A549 (cell line): ENCODE data around the gene PAXX. TPM values are rescaled to one million over a fixed set of nuclear protein-coding genes. Genes with fewer than 3 reads are reported as not detected.

Experiments
- ATAC-seq, 2 experiments: fragments of 200-7000 bp in 1 of 2; fragments of >200 bp in 1 of 2; cut with Nextera tagmentation in 1 of 2; cut with Tn5 transposase in 1 of 2; 3 replicates each; pipeline versions ENCODE4 v1.8.0 to v1.9.1; 2018 to 2020; ENCODE audit warnings: mild to moderate bottlenecking in 1 of 2, moderate library complexity in 1 of 2
- CTCF ChIA-PET: fragments of 300-600 bp; sonication (Branson Sonifier 250); formaldehyde crosslinking; extraction: SDS; loops from one replicate; lab custom pipeline; 2021; ENCODE audit warnings: antibody characterized with exemption, inconsistent platforms; lab: Yijun Ruan, JAX
- POLR2A ChIA-PET: fragments of 350-600 bp; formaldehyde crosslinking; extraction: SDS; loops from one replicate; lab custom pipeline; 2021; ENCODE audit warnings: antibody characterized with exemption, inconsistent platforms; lab: Yijun Ruan, JAX
- DNase-seq, 2 experiments: peaks; one replicate each; pipeline versions ENCODE4 v3.0.0 to v3.0.0-alpha.2; 2011 to 2016; ENCODE audit warnings: low read depth in 1 of 2, low spot score in 1 of 2
- FAIRE-seq: peaks from 2 replicates; lab custom pipeline; 2011; peaks lifted over from hg19 to GRCh38; lab: Jason Lieb, UNC
- H3K27ac ChIP-seq, 2 experiments: fragments of >200 bp; sonication (Bioruptor Twin); formaldehyde crosslinking; 3 replicates each; pipeline ENCODE4 v1.5.1; 2016 to 2017
- H3K4me1 ChIP-seq: fragments of >200 bp; sonication (Bioruptor Twin); formaldehyde crosslinking; 3 replicates; pipeline ENCODE4 v1.6.1; 2016
- H3K4me2 ChIP-seq: fragments of >200 bp; sonication (Bioruptor Twin); formaldehyde crosslinking; 3 replicates; pipeline ENCODE4 v1.6.1; 2016
- H3K4me3 ChIP-seq: fragments of >200 bp; sonication (Bioruptor Twin); formaldehyde crosslinking; 3 replicates; pipeline ENCODE4 v1.5.1; 2016
- H3K9me3 ChIP-seq: fragments of >200 bp; sonication (Bioruptor Twin); formaldehyde crosslinking; 3 replicates; pipeline ENCODE4 v1.6.1; 2016
- ATOH8 ChIP-seq: fragments of 250-450 bp; sonication (Bioruptor Pico); IDR thresholded peaks from 2 replicates; pipeline ENCODE4 v1.5.0; 2020; ENCODE audit warnings: low read depth, mild to moderate bottlenecking, moderate library complexity
- BCL3 ChIP-seq: fragments of >200 bp; sonication (Bioruptor Twin); formaldehyde crosslinking; IDR thresholded peaks from 3 replicates; pipeline ENCODE4 v1.6.1; 2016
- BHLHE40 ChIP-seq: IDR thresholded peaks from 2 replicates; pipeline ENCODE4 v1.6.1; 2012; ENCODE audit warnings: low read depth, low read length, inconsistent platforms
- CEBPB ChIP-seq, 2 experiments: fragments of >200 bp in 1 of 2; sonication (Bioruptor Twin) in 1 of 2; formaldehyde crosslinking in 1 of 2; IDR thresholded peaks; 2 replicates each; pipeline ENCODE4 v1.6.1; 2012 to 2016
- CHD2 ChIP-seq: fragments of 150-350 bp; IDR thresholded peaks from 2 replicates; pipeline ENCODE4 v1.6.1; 2014; ENCODE audit warnings: low read length; ENCODE audit not compliant: partially characterized antibody
- E2F6 ChIP-seq: IDR thresholded peaks from 2 replicates; pipeline ENCODE4 v1.6.1; 2012; ENCODE audit warnings: low read depth, borderline replicate concordance
- ELK1 ChIP-seq: fragments of 150-350 bp; IDR thresholded peaks from 2 replicates; pipeline ENCODE4 v1.6.1; 2014; ENCODE audit warnings: low read depth, mild to moderate bottlenecking, low read length
- EP300 ChIP-seq, 2 experiments: fragments of >200 bp; sonication (Bioruptor Twin); formaldehyde crosslinking; IDR thresholded peaks; 2 replicates in 1 of 2; 3 replicates in 1 of 2; pipeline ENCODE4 v1.6.1; 2016 to 2017
- FOSB ChIP-seq: fragments of 250-450 bp; sonication (Bioruptor Pico); IDR thresholded peaks from 2 replicates; pipeline ENCODE4 v1.5.0; 2020; ENCODE audit warnings: mild to moderate bottlenecking, moderate library complexity
- FOXS1 ChIP-seq: fragments of 250-450 bp; sonication (Bioruptor Pico); IDR thresholded peaks from 2 replicates; pipeline ENCODE4 v1.5.0; 2020; ENCODE audit warnings: mild to moderate bottlenecking, moderate library complexity
- GATA3 ChIP-seq: IDR thresholded peaks from 2 replicates; pipeline ENCODE4 v1.6.1; 2012; ENCODE audit warnings: borderline replicate concordance
- HDAC2 ChIP-seq: fragments of 200-600 bp; sonication (generic); IDR thresholded peaks from 2 replicates; pipeline ENCODE4 v1.6.1; 2016
- HEYL ChIP-seq: fragments of 250-450 bp; sonication (Bioruptor Pico); IDR thresholded peaks from 2 replicates; pipeline ENCODE4 v1.8.0; 2021; ENCODE audit warnings: mild to moderate bottlenecking, moderate library complexity
- HOXA7 ChIP-seq: fragments of 250-450 bp; sonication (Bioruptor Pico); IDR thresholded peaks from 2 replicates; pipeline ENCODE4 v1.5.0; 2020; ENCODE audit warnings: mild to moderate bottlenecking, moderate library complexity
- HOXB13 ChIP-seq: fragments of 250-450 bp; sonication (Bioruptor Pico); IDR thresholded peaks from 2 replicates; pipeline ENCODE4 v1.5.0; 2020; ENCODE audit warnings: low read depth, mild to moderate bottlenecking, moderate library complexity
- JUN ChIP-seq, 2 experiments: fragments of >200 bp; sonication (Bioruptor Twin); formaldehyde crosslinking; IDR thresholded peaks; 2 replicates in 1 of 2; 3 replicates in 1 of 2; pipeline ENCODE4 v1.6.1; 2016 to 2017
- JUNB ChIP-seq: fragments of >200 bp; sonication (Bioruptor Twin); formaldehyde crosslinking; IDR thresholded peaks from 2 replicates; pipeline ENCODE4 v1.6.1; 2016
- KDM1A ChIP-seq: fragments of 200-600 bp; sonication (generic); IDR thresholded peaks from 2 replicates; pipeline ENCODE4 v1.6.1; 2016; ENCODE audit warnings: low read depth, mild to moderate bottlenecking
- KDM5A ChIP-seq: fragments of 200-600 bp; sonication (generic); IDR thresholded peaks from 2 replicates; pipeline ENCODE4 v1.6.1; 2016; ENCODE audit warnings: antibody characterized with exemption, mild to moderate bottlenecking
- NR3C1 ChIP-seq: fragments of >200 bp; sonication (Bioruptor Twin); formaldehyde crosslinking; IDR thresholded peaks from 3 replicates; pipeline ENCODE4 v1.6.1; 2017
- RAD21 ChIP-seq, 2 experiments: fragments of >200 bp in 1 of 2; sonication (Bioruptor Twin) in 1 of 2; formaldehyde crosslinking in 1 of 2; IDR thresholded peaks in 1 of 2; conservative IDR thresholded peaks in 1 of 2; 2 replicates in 1 of 2; 3 replicates in 1 of 2; pipeline ENCODE4 v1.6.1; 2012 to 2018; ENCODE audit warnings: inconsistent platforms in 1 of 2
- SREBF2 ChIP-seq: fragments of 450-650 bp; IDR thresholded peaks from 2 replicates; pipeline ENCODE4 v1.6.1; 2014; ENCODE audit warnings: mild to moderate bottlenecking, moderate library complexity
- TP53 ChIP-seq: fragments of 250-450 bp; sonication (Bioruptor Pico); IDR thresholded peaks from 2 replicates; pipeline ENCODE4 v1.5.0; 2021; ENCODE audit warnings: mild to moderate bottlenecking, moderate library complexity
- ZC3H11A ChIP-seq: fragments of 450-650 bp; IDR thresholded peaks from 2 replicates; pipeline ENCODE4 v1.6.1; 2014; ENCODE audit warnings: antibody characterized with exemption, mild to moderate bottlenecking
- WGBS: methylation state at CpG from one replicate; pipeline ENCODE4 v1.1.6; 2017; ENCODE audit errors: missing lambda C conversion rate; 5-methylcytosine and 5-hydroxymethylcytosine counted together
- polyA plus RNA-seq, 4 experiments: library from polyadenylated mRNA; depleted of rRNA in 3 of 4; stranded (reverse); fragments of >200 nt; fragmentation: RNase III in 1 of 4; extraction: RNeasy Plus Mini Kit Qiagen cat#74134 plus additional on column Dnase treatment in 1 of 4; gene quantifications; 2 replicates in 3 of 4; 3 replicates in 1 of 4; pipeline ENCODE4 v1.2.3, GENCODE V29; 2011 to 2017

The PAXX gene
- polyA plus RNA-seq, 2 of the 4 experiments (the other 2 are of a cell fraction): 15.6 to 53.2 TPM

GRCh38 chr9:136984464-136985026 is 7.7 kb upstream of the PAXX start:
- ATAC-seq: no peak
- Histone ChIP-seq H3K27ac (no peak overlapping the region), H3K4me3 (no peak overlapping the region), H3K9me3 (no peaks in the 10 kb centered on the region), H3K4me1 (no peaks in the 10 kb centered on the region), H3K4me2 (no peak overlapping the region)
- ChIA-PET CTCF (interaction anchor here (0.9 kb wide), 1 partner anchor 51 kb away, joined by 3 read pairs; no protein-coding TSS in a partner anchor), POLR2A (no interaction called here)
- no peak for DNase-seq
- 86% methylated on average over 16 of the region's 29 CpGs for WGBS
- TF ChIP-seq CEBPB (IDR thresholded peaks at IDR 0.05): no peak
- no peak for TF ChIP-seq ZC3H11A
- no peak for TF ChIP-seq GATA3
- TF ChIP-seq NR3C1: no peak
- TF ChIP-seq RAD21 (conservative IDR thresholded peaks at IDR 0.05 in 1 of 2, IDR thresholded peaks at IDR 0.05 in 1 of 2): no peak
- no peak for TF ChIP-seq FOSB (CRISPR knock-in tag)
- no peak for TF ChIP-seq FOXS1 (CRISPR knock-in tag)
- TF ChIP-seq CHD2: no peak
- no peak for FAIRE-seq

GRCh38 chr9:136985027-136985602 is 7.1 kb upstream of the PAXX start:
- no peak for FAIRE-seq
- no peak for DNase-seq
- ChIA-PET POLR2A (no interaction called here), CTCF (interaction anchor here (0.9 kb wide), 1 partner anchor 50 kb away, joined by 3 read pairs; no protein-coding TSS in a partner anchor)
- H3K4me3 ChIP-seq: no peak overlapping the region
- no peak for ATAC-seq
- H3K9me3 ChIP-seq: no peaks in the 10 kb centered on the region
- TF ChIP-seq HEYL (CRISPR knock-in tag) (no peak), FOXS1 (CRISPR knock-in tag) (no peak), NR3C1 (no peak), KDM1A (no peak), HOXB13 (CRISPR knock-in tag) (no peak), TP53 (CRISPR knock-in tag) (no peak), HOXA7 (no peak), EP300 (IDR thresholded peaks at IDR 0.05) (no peak), JUN (IDR thresholded peaks at IDR 0.05) (no peak), BHLHE40 (no peak), SREBF2 (no peak), ELK1 (no peak), JUNB (no peak), FOSB (CRISPR knock-in tag) (no peak), KDM5A (no peak), ATOH8 (CRISPR knock-in tag) (no peak), BCL3 (no peak), HDAC2 (no peak), E2F6 (no peak)
- no peak overlapping the region for H3K4me2 ChIP-seq
- H3K27ac ChIP-seq: no peak overlapping the region
- WGBS: 84% methylated on average over 26 of the region's 48 CpGs
- H3K4me1 ChIP-seq: peaks cover 3% of the 10 kb centered on the region; the same call in 1 of the 3 replicates
